ENCODE measurements around the gene TM9SF1. TPM values are rescaled to one million over a fixed set of nuclear protein-coding genes. Genes with fewer than 3 reads are reported as not detected.

Gene TM9SF1
- total and polyA plus RNA-seq, 2 of the 13 experiments (the other 11 are each of a cell fraction or from before 2014, with no cell fraction given): 83.2 to 110 TPM

GRCh38 chr14:24198814-24199524, 3.7 kb upstream of the TM9SF1 start (continued):
- TF ChIP-seq ZNF713 (CRISPR knock-in tag; IDR thresholded peaks at IDR 0.05): 0 out of 2 replicates have a peak, but pooled peaks have one; percentile 53
- TF ChIP-seq ISX (CRISPR knock-in tag; conservative IDR thresholded peaks at IDR 0.05): no peak
- TF ChIP-seq ZFYVE20 (CRISPR knock-in tag; IDR thresholded peaks at IDR 0.05; ENCODE audit: borderline replicate concordance, low read depth): no peak
- TF ChIP-seq ZSCAN21 (CRISPR knock-in tag; IDR thresholded peaks at IDR 0.05; ENCODE audit: borderline replicate concordance): no peak
- no peak for TF ChIP-seq KLF9 (CRISPR knock-in tag; IDR thresholded peaks at IDR 0.05; ENCODE audit: low read depth)
- TF ChIP-seq BCL6 (CRISPR knock-in tag; IDR thresholded peaks at IDR 0.05): no peak
- TF ChIP-seq ZNF629 (CRISPR knock-in tag; conservative IDR thresholded peaks at IDR 0.05): no peak
- no peak for TF ChIP-seq SIN3B (IDR thresholded peaks at IDR 0.05; ENCODE audit: low read length)
- no peak for TF ChIP-seq NFKB2 (CRISPR knock-in tag; IDR thresholded peaks at IDR 0.05; ENCODE audit: borderline replicate concordance)
- TF ChIP-seq SP4 (CRISPR knock-in tag; IDR thresholded peaks at IDR 0.05): no peak
- TF ChIP-seq ZFP62 (CRISPR knock-in tag; IDR thresholded peaks at IDR 0.05): no peak
- no peak for TF ChIP-seq ARNTL (CRISPR knock-in tag; IDR thresholded peaks at IDR 0.05)
- no peak for TF ChIP-seq HINFP (CRISPR knock-in tag; IDR thresholded peaks at IDR 0.05; ENCODE audit: low read depth)
- TF ChIP-seq SATB2 (CRISPR knock-in tag; IDR thresholded peaks at IDR 0.05): no peak
- no peak for TF ChIP-seq SMAD9 (CRISPR knock-in tag; IDR thresholded peaks at IDR 0.05)
- TF ChIP-seq THAP8 (CRISPR knock-in tag; IDR thresholded peaks at IDR 0.05; ENCODE audit: borderline replicate concordance): no peak
- TF ChIP-seq RBM39 (IDR thresholded peaks at IDR 0.05; ENCODE audit: low read depth, low read length, poor library complexity, severe bottlenecking): no peak
- no peak for TF ChIP-seq ZNF441 (CRISPR knock-in tag; IDR thresholded peaks at IDR 0.05; ENCODE audit: borderline replicate concordance)
- TF ChIP-seq NKX3-1 (CRISPR knock-in tag; IDR thresholded peaks at IDR 0.05): no peak
- no peak for TF ChIP-seq GABPA (IDR thresholded peaks at IDR 0.05; ENCODE audit: low read depth, low read length)
- no peak for TF ChIP-seq GABPA (CRISPR knock-in tag; IDR thresholded peaks at IDR 0.05; ENCODE audit: low read depth)
- TF ChIP-seq KAT8 (CRISPR knock-in tag; IDR thresholded peaks at IDR 0.05): no peak
- TF ChIP-seq SALL1 (CRISPR knock-in tag; IDR thresholded peaks at IDR 0.05): peak; percentile 39; the same call in 1 of the 2 replicates
- TF ChIP-seq ZNF776 (CRISPR knock-in tag; IDR thresholded peaks at IDR 0.05): no peak
